C4-2B (cell line): ENCODE measurements around the gene GIMAP2.

ENCODE experiments used
- H3K27ac ChIP-seq: fragments of 450-650 bp; 2 replicates; pipeline ENCODE4 v1.5.1; 2017
- CTCF ChIP-seq: fragments of 450-650 bp; conservative IDR thresholded peaks from 2 replicates; pipeline ENCODE4 v1.5.1; 2017; ENCODE audit warnings: mild to moderate bottlenecking
- ZFX ChIP-seq: fragments of 450-650 bp; IDR thresholded peaks from 2 replicates; pipeline ENCODE4 v1.6.1; 2017

The GIMAP2 gene

DNA sequence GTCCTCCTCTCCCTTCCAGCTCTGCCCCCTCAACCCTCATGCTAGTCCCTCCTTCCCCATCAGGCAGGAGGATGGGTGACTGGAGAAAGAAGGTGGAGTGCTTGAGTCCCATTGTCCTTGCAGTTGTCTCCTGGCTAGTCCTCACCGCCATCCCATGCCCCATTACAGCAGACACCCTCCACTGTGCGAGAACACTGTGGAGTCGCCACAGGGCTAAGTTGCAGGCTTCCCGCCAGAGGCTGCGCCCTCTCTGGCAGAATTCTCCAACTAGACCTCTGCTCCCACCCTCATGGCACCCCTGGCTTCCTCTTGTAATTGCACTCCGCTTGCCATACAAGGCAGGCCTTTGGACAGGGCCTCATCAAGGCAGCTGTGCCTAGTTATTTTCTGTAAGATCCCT, 3.1 kb downstream of the GIMAP2 start:
- no peak for TF ChIP-seq ZFX
- no peak for TF ChIP-seq CTCF
- no peak overlapping the region for H3K27ac ChIP-seq

GRCh38 chr7:150695654-150696053, 10.1 kb downstream of the GIMAP2 start:
- TF ChIP-seq ZFX (no peak), CTCF (no peak)
- H3K27ac ChIP-seq: no peak overlapping the region

GRCh38 chr7:150703209-150703608, 17.7 kb downstream of the GIMAP2 start:
- no peak overlapping the region for H3K27ac ChIP-seq
- TF ChIP-seq CTCF: no peak
- TF ChIP-seq ZFX: no peak

DNA sequence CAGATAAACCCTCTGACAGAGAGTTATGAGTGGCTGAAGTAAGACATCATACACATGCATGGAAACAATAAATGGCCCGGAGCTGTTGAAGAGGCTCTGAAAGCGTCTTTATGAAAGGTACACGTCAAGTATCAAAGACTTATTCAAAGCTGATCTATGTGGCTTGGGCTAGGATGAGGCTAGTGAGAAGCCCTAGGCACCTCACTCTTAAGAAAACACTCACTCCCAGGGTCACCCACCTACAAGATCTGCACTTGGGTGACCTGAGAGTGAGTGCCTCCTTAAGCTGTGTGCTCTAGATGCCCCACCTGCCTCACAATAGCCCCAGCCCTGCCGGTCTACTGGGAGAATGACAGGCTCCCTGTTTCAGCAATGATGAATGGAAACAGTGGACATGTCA, 29.8 kb downstream of the GIMAP2 start:
- TF ChIP-seq CTCF: no peak; the same call in 1 of the 2 replicates
- no peak for TF ChIP-seq ZFX
- no peak overlapping the region for H3K27ac ChIP-seq

- TF ChIP-seq CTCF (0 out of 2 replicates have a peak, but pooled peaks have one; percentile 4), ZFX (no peak)
- no peak overlapping the region for H3K27ac ChIP-seq
Measured at GRCh38 chr7:150715738-150716137, 30.2 kb downstream of the GIMAP2 start.

GRCh38 chr7:150716368-150716767, 30.9 kb downstream of the GIMAP2 start, which contains the start of gene GIMAP1:
GIMAP1 (plus strand) TSS chr7:150716613; CDS start chr7:150719048, 2,435 bp downstream.
- no peak within 1 kb of the TSS for H3K27ac ChIP-seq
- TF ChIP-seq ZFX (no peak), CTCF (no peak)

DNA sequence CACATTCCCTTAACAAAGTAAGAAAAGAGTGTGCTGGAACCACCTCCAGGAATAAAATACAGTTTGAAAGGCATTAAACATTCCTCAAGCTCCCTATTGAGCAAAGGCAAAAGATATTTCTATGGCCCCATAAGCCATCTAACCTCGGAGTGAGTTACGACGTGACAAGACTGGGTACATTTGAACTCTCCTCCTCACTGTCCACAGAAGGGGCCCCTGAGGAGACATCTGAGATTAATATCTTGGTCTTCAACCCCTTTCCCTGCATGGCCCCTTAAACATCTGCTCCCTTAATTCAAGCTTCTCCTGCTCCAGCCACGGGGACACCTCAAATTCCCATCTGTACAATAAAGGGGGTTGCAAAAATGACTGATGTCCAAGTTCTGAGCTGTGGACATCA, 31.4 kb downstream of the GIMAP2 start:
- TF ChIP-seq CTCF (no peak), ZFX (no peak)
- H3K27ac ChIP-seq: no peak overlapping the region
